Bone marrow (tissue), 2 donors: ENCODE measurements around the gene KCNK5.

Experiments
- DNase-seq, 2 donors: peaks; one replicate each; lab custom pipeline; 2025; lab: John Stamatoyannopoulos, UW

KCNK5 gene

GRCh38 chr6:39197922-39198500, 31.3 kb downstream of the KCNK5 start:
- DNase-seq: peak in 1 of 2 donors; percentile 28

GRCh38 chr6:39197521-39197920, 31.8 kb downstream of the KCNK5 start:
- peak in 1 of 2 donors; percentile 17 for DNase-seq

- DNase-seq: no peak
Observed at GRCh38 chr6:39196673-39197091, 32.6 kb downstream of the KCNK5 start.

- no peak for DNase-seq
Observed at GRCh38 chr6:39195792-39196385, 33.4 kb downstream of the KCNK5 start.

- no peak for DNase-seq
Observed at GRCh38 chr6:39194466-39194865, 34.8 kb downstream of the KCNK5 start.

GRCh38 chr6:39193201-39193791, 36.0 kb downstream of the KCNK5 start:
- no peak for DNase-seq

- DNase-seq: no peak
Observed at GRCh38 chr6:39192736-39193135, 36.5 kb downstream of the KCNK5 start.

GRCh38 chr6:39191236-39191930, 37.9 kb downstream of the KCNK5 start:
- DNase-seq: no peak

- DNase-seq: no peak
Observed at GRCh38 chr6:39190545-39191235, 38.6 kb downstream of the KCNK5 start.

GRCh38 chr6:39189915-39190544, 39.2 kb downstream of the KCNK5 start:
- no peak for DNase-seq

GRCh38 chr6:39189131-39189530, 40.1 kb downstream of the KCNK5 start:
- DNase-seq: no peak

- no peak for DNase-seq
Observed at GRCh38 chr6:39188571-39188970, 40.7 kb downstream of the KCNK5 start.

GRCh38 chr6:39188098-39188450, 41.2 kb downstream of the KCNK5 start:
- DNase-seq: no peak

- no peak for DNase-seq
Observed at GRCh38 chr6:39184906-39185580, 44.2 kb downstream of the KCNK5 start.

- no peak for DNase-seq
Observed at GRCh38 chr6:39182604-39183003, 46.7 kb downstream of the KCNK5 start.

- DNase-seq: no peak
Observed at GRCh38 chr6:39181826-39182225, 47.4 kb downstream of the KCNK5 start.

GRCh38 chr6:39181333-39181732, 47.9 kb downstream of the KCNK5 start:
- no peak for DNase-seq

GRCh38 chr6:39178804-39179203, 50.5 kb downstream of the KCNK5 start:
- no peak for DNase-seq

- DNase-seq: no peak
Observed at GRCh38 chr6:39178235-39178634, 51.0 kb downstream of the KCNK5 start.

- no peak for DNase-seq
Observed at GRCh38 chr6:39177130-39177529, 52.1 kb downstream of the KCNK5 start.

- peak in 1 of 2 donors; percentile 90 for DNase-seq
Observed at GRCh38 chr6:39173270-39173669, 56.0 kb downstream of the KCNK5 start.

GRCh38 chr6:39172377-39172757, 56.9 kb downstream of the KCNK5 start:
- no peak for DNase-seq
